ENCODE data around the gene DAO.

The DAO gene

GRCh38 chr12:108875682-108876361 lies 4.1 kb upstream of the DAO start:
- no peak for DNase-seq (ENCODE audit: low read depth)

GRCh38 chr12:108876550-108876949 lies 3.3 kb upstream of the DAO start:
- DNase-seq (ENCODE audit: low read depth) = no peak

GRCh38 chr12:108881953-108882352 lies 2.1 kb downstream of the DAO start:
- DNase-seq (ENCODE audit: low read depth) = no peak

- DNase-seq (ENCODE audit: low read depth) = no peak
Observed at GRCh38 chr12:108884116-108885012, 4.5 kb downstream of the DAO start.

GRCh38 chr12:108886873-108887629 lies 7.2 kb downstream of the DAO start:
- DNase-seq (ENCODE audit: low read depth) = no peak

- DNase-seq (ENCODE audit: low read depth) = no peak
Observed at GRCh38 chr12:108888031-108888430, 8.1 kb downstream of the DAO start.

- no peak for DNase-seq (ENCODE audit: low read depth)
Observed at GRCh38 chr12:108890208-108890607, 10.3 kb downstream of the DAO start.

GRCh38 chr12:108895220-108895802 lies 15.4 kb downstream of the DAO start:
- no peak for DNase-seq (ENCODE audit: low read depth)

DNA sequence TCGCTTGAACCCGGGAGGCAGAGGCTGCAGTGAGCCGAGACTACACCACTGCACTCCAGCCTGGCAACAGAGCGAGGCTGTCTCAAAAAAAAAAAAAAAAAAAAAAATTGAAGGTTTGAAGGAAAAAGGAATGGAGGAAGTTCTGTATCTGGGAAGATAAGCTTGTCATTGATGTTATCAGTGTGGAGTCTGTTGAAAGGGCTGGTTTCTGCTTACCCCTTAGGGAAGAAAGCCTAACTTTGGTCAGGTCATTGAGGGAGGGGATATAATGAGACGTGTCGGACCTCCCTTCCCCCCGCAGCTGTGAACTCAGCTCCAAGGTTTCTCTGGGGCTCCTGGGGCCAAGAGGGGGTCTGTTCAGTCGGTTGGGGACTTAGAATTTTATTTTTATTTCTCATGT lies 16.4 kb downstream of the DAO start:
- no peak for DNase-seq (ENCODE audit: low read depth)

- no peak for DNase-seq (ENCODE audit: low read depth)
Observed at GRCh38 chr12:108896817-108897216, 16.9 kb downstream of the DAO start.

- no peak for DNase-seq (ENCODE audit: low read depth)
Observed at GRCh38 chr12:108899145-108899544, 19.3 kb downstream of the DAO start.

GRCh38 chr12:108905725-108906124 lies 25.8 kb downstream of the DAO start:
- DNase-seq (ENCODE audit: low read depth) = no peak

DNA sequence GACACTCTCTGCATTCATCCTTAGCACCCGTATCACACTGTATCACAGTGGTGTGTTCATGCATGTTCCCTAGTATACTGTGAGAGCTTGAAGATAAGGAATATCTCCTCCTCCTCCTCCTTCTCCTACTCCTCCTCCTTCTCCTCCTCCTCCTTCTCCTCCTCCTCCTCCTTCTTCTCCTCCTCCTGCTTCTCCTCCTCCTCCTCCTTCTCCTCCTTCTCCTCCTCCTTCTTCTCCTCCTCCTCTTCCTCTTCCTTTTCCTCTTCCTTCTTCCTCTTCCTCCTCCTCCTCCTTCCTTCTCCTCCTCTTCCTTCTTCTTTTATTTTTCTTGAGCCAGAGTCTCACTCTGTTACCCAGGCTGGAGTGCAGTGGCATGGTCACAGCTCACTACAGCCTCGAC lies 27.1 kb downstream of the DAO start:
- no peak for DNase-seq (ENCODE audit: low read depth)

- no peak for DNase-seq (ENCODE audit: low read depth)
Observed at GRCh38 chr12:108907839-108908351, 28.0 kb downstream of the DAO start.

- DNase-seq (ENCODE audit: low read depth) = no peak
Observed at GRCh38 chr12:108910336-108910735, 30.4 kb downstream of the DAO start.

DNA sequence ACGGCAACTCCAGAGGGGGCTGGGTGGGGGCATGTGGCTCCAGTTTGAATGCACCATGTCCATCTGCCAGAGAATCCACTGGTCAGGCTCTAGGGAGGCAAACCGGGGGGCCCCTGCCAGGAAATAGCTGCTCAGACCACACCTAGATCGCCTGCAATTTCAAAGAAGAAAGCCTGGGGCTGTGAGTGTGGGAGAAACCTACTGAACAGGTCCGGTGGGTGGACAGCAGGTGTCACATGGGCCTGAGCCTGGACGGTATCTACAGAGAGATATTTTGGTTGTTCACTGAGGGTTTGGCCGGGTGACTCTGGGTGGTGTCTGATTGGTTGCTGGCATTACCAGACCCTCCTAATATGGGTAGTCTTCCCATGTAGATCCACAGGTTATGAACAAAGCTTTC lies 32.0 kb downstream of the DAO start:
- no peak for DNase-seq (ENCODE audit: low read depth)

- no peak for DNase-seq (ENCODE audit: low read depth)
Observed at GRCh38 chr12:108912361-108912760, 32.5 kb downstream of the DAO start.

- no peak for DNase-seq (ENCODE audit: low read depth)
Observed at GRCh38 chr12:108914121-108914531, 34.2 kb downstream of the DAO start.

- DNase-seq (ENCODE audit: low read depth) = no peak
Observed at GRCh38 chr12:108915632-108916133, 35.8 kb downstream of the DAO start.

- DNase-seq (ENCODE audit: low read depth) = no peak
Observed at GRCh38 chr12:108916336-108916735, 36.4 kb downstream of the DAO start.

DNA sequence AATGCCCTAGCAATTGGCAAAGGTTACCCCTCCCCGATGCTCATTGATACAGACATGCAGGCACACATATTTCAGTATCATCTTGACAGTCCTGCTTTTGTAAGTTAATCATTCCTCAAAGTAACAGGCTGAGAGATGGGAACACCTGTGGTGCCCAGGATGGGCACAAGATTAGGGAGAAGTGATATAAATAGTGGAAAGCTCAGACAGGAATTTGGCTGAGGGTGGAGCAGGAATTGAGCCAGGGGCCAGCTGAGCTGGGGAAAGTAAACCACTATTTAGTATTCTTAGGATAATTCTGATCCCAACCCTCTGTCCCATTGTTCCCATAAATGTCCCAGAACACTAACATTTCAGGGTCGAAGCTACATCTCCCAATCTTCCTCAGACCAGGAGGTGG lies 38.3 kb downstream of the DAO start:
- no peak for DNase-seq (ENCODE audit: low read depth)
